GM18870 (cell line): ENCODE data around the gene CFAP77.

ENCODE experiments used
- ATAC-seq: cut with Tn5 transposase; IDR thresholded peaks from one replicate; pipeline ENCODE4 v1.9.1; 2021; ENCODE audit warnings: moderate library complexity; ENCODE audit not compliant: unreplicated experiment

Gene CFAP77

DNA sequence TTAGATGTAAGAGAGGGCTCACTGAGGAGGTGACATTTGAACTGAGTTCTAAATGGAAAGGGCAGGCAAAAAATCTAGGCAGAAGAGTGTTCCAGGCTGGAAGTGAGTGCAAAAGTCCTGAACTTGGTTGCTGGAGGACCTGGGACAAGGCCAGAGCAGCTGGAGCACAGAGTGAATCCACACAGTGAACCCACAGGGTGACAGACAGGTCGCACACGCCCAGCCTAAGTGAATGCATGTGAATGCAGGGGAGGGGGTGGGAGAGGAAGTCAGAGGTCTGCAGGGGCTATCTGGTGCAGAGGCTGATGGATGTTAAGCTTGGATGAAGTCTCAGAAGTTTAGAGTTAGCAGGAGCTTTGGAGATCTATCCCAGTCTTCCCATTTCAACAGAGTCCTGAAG lies 2.8 kb upstream of the CFAP77 start:
- ATAC-seq = no peak

DNA sequence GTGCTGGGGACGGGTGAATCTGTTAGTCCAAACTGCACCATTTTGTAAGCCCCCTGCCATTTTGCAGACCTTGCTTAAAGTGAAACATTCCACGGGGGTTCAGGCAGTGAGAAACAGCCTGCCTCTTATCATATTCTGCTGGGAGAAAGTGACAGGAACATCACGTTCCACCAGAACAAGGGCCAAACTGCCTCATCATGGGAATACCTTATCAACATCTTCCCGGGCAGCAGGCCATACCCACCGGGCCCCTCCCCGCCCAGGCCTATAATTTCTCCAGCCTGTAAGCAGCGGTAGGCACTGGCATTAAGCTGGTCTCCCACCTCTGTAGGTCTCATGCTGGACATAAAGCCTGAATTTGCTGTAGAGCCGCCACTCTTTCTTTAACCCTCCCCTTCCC lies 1.5 kb upstream of the CFAP77 start:
- ATAC-seq = no peak

DNA sequence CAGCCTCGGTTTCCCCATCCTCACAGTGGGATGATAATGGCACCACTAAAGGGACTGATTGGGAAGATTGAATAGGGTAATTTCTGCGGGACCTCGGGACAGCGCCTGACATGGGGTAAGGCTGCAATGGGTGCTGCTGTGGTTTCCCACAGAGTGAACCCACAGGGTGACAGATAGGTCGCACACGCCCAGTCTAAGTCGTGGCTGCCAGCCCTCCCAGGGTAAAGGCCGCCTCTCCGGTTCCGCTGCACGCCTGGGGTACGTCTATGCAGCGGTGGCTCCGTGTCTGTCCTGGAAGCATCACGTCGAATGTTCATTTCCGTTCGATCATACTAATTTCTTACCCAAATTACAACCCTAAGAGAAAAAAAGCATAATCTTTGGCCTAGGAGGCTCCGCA lies 631 bp downstream of the CFAP77 start:
- ATAC-seq = no peak

DNA sequence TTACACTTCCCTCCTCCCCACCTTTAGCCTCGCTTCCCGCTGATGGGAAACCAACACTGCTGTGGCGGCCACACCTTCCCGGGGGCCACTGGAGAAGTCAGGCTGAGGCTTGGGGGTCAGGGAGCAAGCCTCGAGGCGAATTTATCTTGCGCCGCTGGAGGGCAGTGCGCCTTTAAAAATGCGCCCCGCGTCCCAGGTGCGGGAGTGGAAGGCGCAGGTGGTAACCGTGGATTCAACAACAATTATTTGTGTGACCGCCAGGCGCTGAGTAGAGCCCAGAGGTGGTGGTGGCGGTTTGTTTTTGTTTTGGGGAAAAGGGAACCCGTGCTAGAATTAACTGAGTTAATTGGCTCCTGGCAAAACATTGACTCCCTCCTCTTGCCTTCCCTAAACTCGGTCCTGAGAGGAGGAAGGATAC lies 1.1 kb downstream of the CFAP77 start:
- ATAC-seq = no peak

DNA sequence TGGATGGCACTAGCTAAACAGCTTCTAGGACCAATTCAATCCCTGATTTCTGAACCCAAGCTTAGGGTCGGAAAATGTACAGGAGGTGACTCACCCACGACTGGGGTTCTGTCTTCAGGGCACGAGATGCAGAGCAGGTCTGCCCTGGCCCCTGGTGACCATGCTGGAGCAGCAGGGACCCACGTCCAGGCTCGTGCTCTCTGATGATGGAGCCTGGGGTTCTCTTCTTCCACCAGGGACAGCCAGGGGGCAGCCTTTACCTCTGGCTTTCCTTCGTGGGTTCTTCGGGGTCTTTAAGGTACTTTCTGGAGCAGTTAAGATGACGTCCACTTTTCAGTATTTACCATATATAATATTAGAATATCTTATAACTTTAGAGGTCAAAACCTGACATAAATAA lies 2.1 kb downstream of the CFAP77 start:
- no peak for ATAC-seq

DNA sequence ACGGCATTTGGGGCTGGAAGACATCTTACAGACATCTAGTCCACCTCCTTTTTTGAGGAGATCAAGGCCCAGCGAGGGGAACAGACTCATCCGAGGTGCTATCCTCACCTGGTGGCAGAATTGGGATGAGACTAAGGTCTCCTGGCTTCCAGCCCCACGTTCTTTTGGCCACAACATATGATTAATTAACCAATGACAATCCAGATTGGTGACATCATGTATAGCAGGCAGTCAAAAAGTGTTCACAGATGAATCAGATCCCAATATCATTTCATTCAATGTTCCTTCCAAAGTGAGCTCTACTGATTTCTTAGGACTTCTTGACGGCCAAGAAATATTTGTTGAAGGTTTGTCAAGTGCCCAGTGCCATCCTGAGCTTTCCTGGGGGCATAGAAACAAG lies 3.9 kb downstream of the CFAP77 start:
- no peak for ATAC-seq

DNA sequence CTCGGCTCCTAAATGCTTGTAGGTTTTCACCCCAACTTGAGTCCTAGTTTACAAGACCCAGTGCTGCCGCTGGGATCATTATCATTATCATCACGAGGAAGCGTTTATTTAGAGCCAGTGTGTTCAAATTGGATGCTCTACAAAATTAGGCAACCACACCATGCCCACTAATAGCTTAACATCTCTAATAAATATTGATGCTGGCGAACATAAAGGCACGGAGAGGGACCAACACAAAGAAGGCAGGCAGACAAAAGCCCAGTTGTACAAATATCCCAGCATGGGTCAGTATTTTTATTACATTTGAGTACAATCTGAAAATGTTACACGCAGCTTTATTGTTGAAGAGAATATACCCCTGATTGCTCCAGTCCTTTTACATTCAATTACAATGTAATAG lies 4.7 kb downstream of the CFAP77 start:
- no peak for ATAC-seq

DNA sequence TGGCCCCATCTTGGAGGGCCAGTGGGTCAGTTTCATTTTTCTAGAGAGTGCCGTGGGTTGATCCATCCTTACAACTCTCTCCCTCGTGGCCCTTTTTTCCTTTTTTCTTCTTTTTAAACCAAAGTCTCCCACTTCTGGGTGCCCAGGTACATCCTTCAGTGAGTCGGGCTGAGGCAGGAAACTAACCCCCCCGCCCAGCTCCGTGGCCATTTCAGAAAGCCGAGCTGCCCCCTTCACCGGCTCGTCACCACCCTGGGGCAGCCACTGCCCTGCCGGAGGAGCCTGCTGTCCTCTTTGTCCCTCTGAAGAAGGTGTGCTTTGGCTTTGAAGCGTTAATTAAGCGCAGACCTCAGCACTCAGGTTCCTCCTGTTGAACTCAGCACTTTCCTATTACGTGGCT lies 5.2 kb downstream of the CFAP77 start:
- no peak for ATAC-seq

DNA sequence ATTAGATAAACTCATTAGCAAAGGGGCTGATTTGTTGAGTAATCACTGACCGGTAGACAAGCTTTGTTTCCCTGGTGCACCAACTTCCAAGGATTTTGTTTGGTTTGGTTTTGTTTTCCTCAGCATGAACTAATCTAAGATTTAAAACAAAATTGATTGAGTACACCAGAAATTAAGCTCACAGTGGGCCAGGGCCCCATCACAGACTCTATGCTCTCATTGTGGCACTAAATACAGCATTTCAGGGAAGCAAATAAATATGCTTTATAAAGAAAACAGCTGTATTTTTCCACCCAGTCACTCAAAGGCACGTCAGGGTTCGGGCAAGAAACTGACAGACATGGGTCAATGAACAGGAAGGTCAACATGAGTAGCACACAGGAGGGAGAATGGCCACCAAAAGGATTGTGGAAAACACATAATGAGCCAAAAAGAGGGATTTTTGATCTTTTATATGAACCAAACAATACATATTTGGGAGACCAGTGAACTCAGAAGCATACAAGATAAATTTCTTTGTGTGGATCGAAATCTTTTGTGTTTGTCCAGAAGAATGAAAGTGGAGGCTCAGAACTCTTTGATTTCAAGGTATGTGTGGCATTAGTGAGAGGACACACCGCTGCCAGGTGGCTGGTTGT lies 8.8 kb downstream of the CFAP77 start:
- ATAC-seq = no peak

DNA sequence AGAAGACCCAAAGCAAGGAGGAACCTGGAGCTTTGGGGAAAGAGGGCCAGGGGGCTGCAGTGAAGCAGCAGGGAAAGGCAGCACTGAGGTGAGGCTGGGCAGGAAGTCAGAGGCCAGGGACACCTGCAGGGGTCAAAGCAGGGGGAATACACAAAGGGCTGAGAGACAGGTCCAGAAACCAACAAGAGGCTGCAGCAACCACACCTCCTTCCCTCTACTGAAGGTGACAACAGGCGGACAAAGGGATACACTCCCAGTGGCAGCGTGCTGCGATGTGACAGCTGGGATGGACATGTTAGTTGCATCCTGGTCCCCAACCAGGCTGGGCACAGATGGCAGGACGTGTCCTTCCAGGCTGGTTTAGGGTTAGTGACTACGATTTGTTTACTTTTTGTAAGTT lies 12.6 kb downstream of the CFAP77 start:
- ATAC-seq = no peak

DNA sequence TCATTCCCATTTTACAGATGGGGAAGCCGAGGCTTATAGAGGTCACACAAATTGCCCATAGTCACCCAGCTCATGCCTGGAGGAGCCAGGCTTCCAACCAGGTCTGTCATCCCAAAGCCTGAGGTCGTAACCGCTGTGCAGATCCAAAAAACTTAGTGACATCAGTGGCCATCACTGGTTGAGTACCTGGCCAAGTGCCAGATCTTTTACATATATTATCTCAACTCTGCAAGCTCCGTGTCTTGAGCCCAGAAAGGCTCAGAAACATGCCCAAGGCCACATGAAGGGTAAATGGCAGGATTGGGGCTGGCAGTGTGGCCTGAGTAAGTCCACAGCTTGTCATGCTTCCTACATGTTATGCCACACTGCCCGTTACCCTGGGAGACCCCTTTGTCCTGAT lies 13.5 kb downstream of the CFAP77 start:
- ATAC-seq = no peak

DNA sequence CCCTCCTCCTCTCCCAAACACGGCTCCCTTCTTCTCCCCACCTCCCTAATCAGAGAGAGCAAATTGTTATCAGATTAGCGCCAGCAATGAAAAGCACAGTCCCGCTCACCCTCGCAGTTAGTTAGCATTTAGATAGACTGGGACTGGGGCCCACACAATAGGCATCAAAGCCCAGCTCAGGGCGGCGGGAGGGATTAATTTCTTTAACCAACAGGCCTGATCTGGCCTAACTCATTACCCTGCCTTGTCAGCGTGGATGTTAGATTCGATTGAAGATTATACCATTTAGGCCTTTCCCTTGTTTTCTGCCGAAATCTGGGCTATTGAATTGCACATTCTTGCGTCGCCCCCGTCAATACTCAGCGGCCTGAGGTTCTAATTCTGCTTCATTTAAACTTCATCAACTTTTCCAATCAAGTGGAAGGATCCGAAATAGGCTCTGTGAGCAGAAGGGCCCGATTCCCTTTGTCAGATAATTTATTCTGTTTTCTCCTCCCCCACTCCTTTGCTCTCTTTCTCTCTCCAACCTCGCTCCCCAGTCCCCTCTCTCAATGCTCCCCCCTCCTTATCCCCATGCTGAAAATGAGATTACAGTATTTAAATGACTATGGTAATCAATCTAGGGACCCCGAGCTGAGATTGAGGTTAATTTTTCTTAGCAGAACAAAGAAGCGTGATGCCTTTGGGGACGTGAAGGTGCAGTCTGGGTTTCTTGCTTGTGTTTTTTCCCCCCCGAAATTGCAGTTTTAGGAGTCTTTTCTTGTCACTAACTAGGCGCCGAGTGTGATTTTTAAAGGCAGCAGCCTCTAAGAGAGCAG lies 15.1 kb downstream of the CFAP77 start:
- no peak for ATAC-seq

DNA sequence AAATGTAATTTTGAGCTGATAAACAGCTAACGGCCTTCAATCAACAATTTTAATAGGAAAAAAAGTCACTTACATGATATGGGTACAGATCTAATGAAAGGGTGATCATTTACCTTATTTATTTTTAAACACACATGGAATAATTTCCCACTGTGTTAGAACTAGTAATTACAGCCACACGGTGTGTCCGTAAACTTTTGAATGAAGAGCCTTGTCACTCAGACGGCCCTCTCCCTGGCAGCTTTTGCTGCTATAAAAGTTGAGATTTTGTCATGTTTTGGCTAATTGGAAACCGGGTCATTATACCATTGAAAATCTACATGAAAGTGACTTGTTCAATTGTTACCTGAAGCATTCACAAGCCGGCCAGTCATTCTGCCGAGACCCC lies 15.7 kb downstream of the CFAP77 start:
- no peak for ATAC-seq

DNA sequence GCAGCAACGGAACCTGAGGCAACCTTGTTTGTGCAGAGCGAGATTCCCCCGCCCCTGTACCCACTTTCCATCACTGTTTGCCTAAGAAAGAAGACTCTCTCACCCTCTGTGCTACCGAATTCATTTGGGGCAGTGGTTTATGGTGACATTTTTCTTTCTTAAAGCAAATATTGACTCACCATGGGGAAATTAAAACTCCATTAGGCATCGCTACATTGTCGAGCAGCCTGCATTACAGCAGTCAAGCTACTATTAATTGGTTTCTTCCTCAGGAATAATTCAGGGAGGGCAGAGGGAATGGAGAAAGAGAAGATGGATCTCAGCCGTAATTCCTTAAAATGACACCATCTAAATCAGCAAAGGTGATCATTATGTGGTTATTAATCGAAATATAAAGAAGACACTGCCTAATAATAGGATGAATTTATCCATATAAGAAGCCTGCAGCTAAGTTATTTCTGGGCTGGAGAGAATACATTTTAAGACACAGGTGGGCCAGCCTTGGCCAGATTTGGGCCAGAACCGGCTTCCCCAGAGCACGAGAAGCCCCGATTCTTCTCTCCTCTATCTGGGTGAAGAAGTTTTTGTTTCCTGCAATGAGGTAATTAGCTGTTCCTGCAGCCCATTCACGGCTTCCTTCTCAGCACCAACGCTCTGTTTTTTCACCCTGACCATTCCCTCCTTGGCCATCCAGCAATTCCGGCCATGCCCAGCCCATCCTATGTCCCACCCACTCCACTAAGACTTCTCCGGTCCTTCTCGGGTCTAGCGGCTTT lies 16.8 kb downstream of the CFAP77 start:
- ATAC-seq = no peak

DNA sequence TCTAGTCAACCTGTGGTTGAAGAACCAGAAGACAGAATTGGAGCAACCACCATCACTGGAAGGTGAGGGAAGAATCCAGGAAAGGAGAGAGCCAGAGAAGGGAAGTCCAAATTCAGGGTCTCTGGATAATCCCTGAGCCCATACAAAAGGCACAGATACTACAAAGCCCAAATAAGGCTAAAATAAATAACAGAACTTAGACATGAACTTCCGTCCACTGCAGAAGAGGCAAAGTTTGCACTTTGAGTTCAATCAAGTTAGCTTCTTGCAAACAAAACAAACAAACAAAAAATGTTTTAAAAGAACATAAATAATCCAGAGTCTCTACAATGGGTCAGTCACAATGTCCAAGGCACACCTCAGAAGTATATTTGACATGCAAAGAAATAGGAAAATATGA lies 21.0 kb downstream of the CFAP77 start:
- no peak for ATAC-seq

DNA sequence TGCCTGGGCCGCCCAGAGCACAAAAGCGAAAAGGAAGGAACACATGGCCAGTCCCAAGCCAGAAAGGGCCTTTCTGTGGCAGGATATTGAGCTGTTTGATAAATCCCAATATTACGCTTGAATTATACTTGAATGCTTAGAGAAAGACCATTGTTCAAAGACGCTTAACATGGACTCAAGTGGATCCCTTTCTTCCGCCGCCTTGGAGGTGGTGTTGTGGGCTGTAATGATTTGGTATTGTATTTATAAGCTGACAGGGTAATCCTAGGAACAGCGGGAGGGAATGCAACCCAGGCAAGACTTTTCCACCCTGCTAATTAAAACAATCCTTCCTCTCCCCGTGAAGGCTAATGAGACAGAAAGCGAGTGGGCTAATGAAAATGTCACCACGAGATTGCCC lies 24.9 kb downstream of the CFAP77 start:
- no peak for ATAC-seq

DNA sequence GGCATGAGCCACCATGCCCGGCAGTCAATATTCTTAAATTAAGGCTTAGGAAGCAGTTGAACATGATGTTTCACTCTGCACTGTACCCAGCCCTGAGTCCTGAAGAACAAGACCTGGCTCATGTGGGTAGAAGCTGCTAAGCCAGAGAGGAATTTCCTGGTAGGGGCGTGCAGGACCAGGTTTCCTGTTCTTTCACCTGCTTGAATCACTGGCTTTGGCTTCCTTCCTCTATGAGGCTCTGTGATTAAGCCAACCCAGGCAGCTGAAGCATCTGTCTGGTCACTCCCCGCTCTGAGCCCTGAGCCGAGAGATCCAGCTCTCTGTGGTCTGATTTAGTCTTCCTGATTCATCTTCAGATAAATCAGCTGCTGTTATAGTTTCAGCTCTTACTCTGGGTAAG lies 29.1 kb downstream of the CFAP77 start:
- ATAC-seq = no peak

DNA sequence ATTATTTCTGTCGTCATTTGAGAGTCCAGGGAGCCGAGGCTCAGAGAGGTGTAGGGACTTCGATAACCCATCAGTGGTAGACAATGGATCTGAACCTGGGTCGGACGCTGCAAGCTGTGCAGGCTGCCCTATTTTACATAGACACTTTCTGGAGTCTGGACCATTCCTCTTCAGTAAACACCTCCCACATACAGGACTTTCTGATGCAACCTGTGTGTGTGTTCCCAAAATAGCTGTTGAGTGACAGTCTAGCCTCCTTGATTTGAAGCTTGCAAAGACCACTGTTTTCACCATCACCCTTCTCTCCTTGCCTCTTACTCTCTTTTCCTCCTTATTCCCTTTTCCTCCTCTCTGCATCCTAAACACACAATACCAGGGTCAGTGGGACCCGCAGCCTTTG lies 30.7 kb downstream of the CFAP77 start:
- no peak for ATAC-seq

DNA sequence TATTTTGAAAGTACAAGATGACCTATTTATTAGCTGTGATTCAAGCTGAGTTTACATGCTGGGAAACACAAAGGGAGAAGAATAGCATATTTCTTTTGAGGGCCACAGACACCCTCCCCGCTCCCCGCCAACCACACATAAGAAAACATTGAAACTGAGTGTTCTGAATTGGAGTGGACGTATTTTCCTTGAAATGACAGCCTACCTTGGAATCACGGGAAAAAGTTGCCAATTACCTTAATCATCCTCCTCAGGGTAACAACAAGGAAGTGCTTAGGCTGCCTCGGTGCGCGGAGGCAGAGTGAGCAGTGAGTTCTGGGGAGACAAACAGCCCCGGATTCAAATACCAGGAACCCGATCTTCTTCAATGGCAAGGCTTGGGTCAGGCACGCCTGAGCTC lies 31.4 kb downstream of the CFAP77 start:
- ATAC-seq = no peak

DNA sequence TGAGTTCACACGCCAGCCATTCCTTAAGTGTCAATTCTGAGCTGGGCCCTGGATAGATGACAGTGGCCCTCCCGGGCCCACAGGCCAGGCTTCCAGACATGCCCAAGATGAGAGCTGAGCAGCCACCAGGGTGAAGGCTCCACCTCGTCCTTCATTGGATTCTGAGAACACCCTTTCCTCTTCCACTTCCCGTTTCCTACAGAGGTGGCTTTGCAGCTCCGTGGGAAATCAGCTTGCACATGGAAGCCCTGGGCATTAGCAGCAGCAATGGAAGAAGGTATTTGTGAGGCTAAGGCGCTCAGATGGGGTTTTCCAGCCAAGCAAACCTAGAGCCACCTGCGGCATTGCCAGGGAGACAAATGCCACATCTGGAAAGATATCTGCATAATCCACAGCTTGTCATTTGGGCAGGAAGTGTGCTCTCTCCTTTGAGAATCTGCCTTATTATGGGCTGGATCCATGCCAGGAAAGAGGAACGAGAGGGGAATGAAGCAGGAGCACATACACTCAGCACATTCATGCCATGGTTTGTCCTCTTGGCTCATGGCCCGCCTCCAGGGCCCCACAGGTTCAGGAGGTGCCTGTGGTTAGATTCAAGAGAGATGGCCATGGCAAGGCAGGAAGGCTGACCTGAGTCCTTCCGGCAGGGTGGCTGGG lies 34.1 kb downstream of the CFAP77 start:
- no peak for ATAC-seq

DNA sequence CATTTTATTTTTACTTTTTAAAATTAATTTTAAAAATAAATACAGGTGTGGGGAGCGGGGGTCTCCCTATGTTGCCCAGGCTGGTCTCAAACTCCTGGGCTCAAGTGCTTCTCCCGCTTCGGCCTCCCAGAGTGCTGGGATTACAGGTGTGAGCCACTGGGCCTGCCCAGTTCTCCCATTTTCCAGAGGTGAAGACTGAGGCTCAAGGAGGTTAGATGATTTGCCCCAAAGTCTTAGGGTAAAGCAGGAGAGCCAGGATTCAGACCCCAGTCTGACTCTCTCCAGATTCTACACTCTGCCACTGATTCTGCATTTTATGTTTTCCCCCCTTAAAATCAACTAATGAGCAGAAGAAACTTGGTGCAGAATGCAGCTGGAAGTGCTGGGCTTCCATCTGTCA lies 36.9 kb downstream of the CFAP77 start:
- ATAC-seq = no peak

DNA sequence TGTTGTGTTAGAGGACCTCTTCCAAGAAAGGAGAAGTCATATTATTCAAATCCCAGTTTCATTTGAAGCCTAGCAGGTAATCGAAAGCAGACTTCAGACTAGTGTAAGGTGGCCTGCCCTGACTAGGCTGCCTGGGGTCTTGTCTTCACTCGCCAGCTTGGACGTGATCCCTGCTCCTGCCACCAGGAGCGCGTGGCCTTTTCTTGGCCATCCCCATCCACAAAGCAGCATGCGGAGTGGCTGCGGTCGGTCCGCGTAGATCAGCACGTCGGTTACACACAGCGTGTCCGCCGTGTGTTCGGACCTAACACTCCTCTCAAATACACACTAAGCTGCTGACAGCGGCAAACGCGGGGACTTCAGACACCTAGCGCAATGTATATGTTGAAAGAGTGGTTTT lies 37.3 kb downstream of the CFAP77 start:
- no peak for ATAC-seq
